Tibial nerve (tissue), 3 donors: ENCODE data around the gene DOCK2.

Experiments used
- POLR2A ChIP-seq, 2 donors: fragments of 450-650 bp; IDR thresholded peaks; one replicate each; pipeline ENCODE4 v1.6.1; 2017; ENCODE audit warnings: antibody characterized with exemption in 2 of 2, mild to moderate bottlenecking in 2 of 2, moderate library complexity in 2 of 2
- TF ChIP-seq, protein P1 (sequence below), 5 experiments: fragments of 200-600 bp in 3 of 5; fragments of 450-650 bp in 2 of 5; sonication (generic) in 3 of 5; IDR thresholded peaks; one replicate each; pipeline ENCODE4 v1.5.1; 2016 to 2019; ENCODE audit warnings: antibody characterized with exemption in 5 of 5, mild to moderate bottlenecking in 3 of 5, moderate library complexity in 2 of 5

GRCh38 chr5:169862391-169862811 is 225.3 kb downstream of the DOCK2 start:
- TF ChIP-seq, protein P1, sequence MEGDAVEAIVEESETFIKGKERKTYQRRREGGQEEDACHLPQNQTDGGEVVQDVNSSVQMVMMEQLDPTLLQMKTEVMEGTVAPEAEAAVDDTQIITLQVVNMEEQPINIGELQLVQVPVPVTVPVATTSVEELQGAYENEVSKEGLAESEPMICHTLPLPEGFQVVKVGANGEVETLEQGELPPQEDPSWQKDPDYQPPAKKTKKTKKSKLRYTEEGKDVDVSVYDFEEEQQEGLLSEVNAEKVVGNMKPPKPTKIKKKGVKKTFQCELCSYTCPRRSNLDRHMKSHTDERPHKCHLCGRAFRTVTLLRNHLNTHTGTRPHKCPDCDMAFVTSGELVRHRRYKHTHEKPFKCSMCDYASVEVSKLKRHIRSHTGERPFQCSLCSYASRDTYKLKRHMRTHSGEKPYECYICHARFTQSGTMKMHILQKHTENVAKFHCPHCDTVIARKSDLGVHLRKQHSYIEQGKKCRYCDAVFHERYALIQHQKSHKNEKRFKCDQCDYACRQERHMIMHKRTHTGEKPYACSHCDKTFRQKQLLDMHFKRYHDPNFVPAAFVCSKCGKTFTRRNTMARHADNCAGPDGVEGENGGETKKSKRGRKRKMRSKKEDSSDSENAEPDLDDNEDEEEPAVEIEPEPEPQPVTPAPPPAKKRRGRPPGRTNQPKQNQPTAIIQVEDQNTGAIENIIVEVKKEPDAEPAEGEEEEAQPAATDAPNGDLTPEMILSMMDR (IDR thresholded peaks at IDR 0.05): no peak
- no peak for TF ChIP-seq POLR2A (IDR thresholded peaks at IDR 0.05)
